ENCODE data around the gene TNFRSF25.

Gene TNFRSF25

DNA sequence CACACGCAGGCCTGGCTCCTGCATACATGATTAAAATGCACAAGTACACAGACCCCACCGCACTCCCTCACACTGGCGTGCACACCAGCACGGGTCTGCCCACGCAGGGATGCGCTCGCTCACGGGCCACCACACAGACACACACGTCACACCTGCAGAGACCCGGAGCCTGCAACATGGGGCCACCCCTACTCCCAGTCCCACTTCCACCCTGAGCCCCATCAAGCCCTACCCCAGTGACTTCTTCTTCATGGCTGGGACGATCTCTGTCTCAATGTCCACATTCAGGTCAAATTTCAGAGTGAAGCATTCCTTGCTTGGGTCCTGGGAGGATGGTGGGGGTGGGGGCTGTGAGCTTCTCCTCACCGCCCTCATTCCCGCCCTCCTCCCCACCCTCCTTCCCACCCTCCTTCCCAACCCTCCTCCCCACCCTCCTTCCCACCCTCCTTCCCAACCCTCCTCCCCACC is 8.9 kb upstream of the TNFRSF25 start:
- DNase-seq (ENCODE audit: low read depth, low spot score), result no peak
- CTCF ChIA-PET, result interaction anchor here (2.6 to 17.8 kb wide), 2 partner anchors 11 to 13 kb away, joined by 19 to 236 read pairs; partner anchors contain the start of gene PLEKHG5
- POLR2A ChIA-PET, result no interaction called here
- TF ChIP-seq, protein P1, sequence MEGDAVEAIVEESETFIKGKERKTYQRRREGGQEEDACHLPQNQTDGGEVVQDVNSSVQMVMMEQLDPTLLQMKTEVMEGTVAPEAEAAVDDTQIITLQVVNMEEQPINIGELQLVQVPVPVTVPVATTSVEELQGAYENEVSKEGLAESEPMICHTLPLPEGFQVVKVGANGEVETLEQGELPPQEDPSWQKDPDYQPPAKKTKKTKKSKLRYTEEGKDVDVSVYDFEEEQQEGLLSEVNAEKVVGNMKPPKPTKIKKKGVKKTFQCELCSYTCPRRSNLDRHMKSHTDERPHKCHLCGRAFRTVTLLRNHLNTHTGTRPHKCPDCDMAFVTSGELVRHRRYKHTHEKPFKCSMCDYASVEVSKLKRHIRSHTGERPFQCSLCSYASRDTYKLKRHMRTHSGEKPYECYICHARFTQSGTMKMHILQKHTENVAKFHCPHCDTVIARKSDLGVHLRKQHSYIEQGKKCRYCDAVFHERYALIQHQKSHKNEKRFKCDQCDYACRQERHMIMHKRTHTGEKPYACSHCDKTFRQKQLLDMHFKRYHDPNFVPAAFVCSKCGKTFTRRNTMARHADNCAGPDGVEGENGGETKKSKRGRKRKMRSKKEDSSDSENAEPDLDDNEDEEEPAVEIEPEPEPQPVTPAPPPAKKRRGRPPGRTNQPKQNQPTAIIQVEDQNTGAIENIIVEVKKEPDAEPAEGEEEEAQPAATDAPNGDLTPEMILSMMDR (IDR thresholded peaks at IDR 0.05; ENCODE audit: insufficient read depth, low read length, missing control alignments), result no peak
- H3K4me3 ChIP-seq (ENCODE audit: low read depth, low read length), result no peak overlapping the region

DNA sequence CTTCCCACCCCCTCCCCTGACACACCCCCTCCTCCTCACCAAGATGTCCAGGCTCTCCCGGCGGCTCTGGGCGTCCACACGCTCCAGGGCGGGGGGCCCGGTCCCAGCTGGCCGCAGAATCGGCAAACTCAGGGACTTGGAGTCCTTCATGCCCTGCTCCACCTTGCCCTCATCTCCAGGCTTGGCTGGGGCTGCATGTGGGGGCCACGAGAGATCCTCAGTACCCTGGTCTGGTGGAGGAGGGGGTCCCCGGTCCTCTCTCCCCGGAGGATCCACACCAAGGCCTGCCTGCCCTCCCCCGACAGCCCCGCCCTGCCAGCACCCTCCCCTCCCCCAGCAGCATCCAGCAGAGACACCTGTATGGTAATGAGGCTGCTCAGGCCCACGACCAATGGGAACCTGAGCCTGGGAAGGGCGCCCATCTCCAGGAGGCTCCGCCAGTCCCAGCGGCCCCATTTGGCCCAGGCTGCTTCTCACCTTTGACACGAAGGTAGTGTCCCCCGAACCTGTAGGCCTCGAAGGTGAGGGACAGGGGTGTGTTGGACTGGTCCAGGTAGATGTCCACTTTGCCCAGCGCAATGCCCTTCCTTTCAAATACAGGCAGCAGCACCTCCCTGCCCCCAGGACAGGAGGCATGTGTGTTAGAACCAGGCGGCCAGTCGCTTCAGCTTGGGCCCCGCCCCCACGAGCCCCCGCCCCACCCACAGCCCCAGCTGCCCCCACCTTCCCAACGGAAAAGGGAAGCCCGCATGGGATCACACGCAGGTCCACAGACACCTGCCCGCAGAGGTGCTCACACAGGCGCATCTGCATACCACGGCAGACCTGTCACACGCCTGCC is 8.2 kb upstream of the TNFRSF25 start:
- ChIA-PET POLR2A (no interaction called here), CTCF (interaction anchor here (2.6 to 17.8 kb wide), 2 partner anchors 11 to 14 kb away, joined by 19 to 236 read pairs; partner anchors contain the start of gene PLEKHG5)
- no peak for DNase-seq (ENCODE audit: low read depth, low spot score)
- no peak overlapping the region for H3K4me3 ChIP-seq (ENCODE audit: low read depth, low read length)
- TF ChIP-seq, protein P1 (IDR thresholded peaks at IDR 0.05; ENCODE audit: insufficient read depth, low read length, missing control alignments), result no peak

DNA sequence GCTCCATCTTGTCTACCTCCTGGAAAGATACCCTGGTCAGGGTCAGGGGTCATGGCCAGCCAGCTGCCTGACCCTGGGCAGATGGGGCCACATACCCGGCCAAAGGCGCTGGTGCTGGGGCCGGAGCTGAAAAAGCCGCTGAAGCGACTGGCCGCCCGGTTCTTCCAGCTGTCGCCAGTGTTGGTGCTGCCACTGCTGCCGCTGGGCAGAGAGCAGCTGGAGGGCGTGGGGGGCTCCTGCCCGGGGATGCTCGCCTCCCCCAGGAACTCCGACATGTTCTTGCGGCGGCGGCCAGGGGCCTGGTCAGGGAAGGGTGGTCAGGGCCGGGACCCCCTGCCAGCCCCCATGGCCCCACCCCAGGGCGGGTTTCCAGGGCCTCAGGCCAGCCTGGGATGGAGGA is 7.2 kb upstream of the TNFRSF25 start:
- DNase-seq (ENCODE audit: low read depth, low spot score), result no peak
- CTCF ChIA-PET, result interaction anchor here (2.1 to 17.8 kb wide), 3 partner anchors 10 to 226 kb away, joined by 8 to 236 read pairs (median 16); partner anchors contain the start of gene PLEKHG5
- TF ChIP-seq, protein P1 (IDR thresholded peaks at IDR 0.05; ENCODE audit: insufficient read depth, low read length, missing control alignments), result no peak
- H3K4me3 ChIP-seq (ENCODE audit: low read depth, low read length), result no peak overlapping the region
- POLR2A ChIA-PET, result no interaction called here

DNA sequence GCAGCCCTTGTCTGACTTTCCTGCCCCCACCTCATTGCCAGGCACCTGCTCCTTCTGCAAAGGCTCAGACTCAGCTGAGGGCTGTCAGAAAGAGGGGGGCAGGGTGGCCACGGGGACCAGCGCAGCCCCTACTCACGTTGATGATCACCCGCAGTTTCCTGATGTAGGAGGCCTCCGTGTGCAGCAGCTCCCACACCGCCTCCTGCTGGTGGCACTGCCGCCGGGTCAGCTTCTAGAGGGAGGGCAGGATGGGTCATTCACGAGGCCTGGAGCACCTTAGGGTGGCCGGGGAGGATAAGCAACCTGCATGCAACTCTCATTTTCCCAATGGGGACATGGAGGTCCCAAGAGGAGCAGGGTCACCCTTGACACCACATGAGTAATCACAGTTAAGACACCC is 6.4 kb upstream of the TNFRSF25 start:
- no peak for DNase-seq (ENCODE audit: low read depth, low spot score)
- no peak overlapping the region for H3K4me3 ChIP-seq (ENCODE audit: low read depth, low read length)
- CTCF ChIA-PET, result interaction anchor here (1.1 to 17.8 kb wide), 4 partner anchors 9 to 226 kb away, joined by 4 to 236 read pairs (median 12); partner anchors contain the start of gene PLEKHG5
- POLR2A ChIA-PET, result no interaction called here
- TF ChIP-seq, protein P1 (IDR thresholded peaks at IDR 0.05; ENCODE audit: insufficient read depth, low read length, missing control alignments), result peak; percentile 36

DNA sequence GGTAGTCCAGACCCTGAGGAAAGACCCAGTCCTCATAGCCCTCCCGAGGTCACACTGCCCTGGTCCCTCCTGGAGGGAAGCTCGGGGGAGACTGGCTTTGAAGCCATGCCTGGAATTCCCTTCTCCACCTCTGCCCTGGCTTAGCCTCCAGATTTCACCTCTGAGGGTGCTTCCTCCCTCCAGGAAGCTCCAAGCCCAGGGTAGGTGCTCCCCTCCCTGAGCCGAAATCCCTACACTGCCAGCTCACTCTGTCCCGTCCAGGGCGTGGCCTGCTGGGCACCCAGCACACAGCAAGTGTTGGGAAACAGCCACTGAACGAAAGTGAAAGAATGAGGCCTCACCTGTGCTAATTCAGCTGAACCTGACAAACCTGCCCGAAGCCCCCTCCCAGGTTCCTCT is 6.0 kb upstream of the TNFRSF25 start:
- TF ChIP-seq, protein P1 (IDR thresholded peaks at IDR 0.05; ENCODE audit: insufficient read depth, low read length, missing control alignments), result no peak
- ChIA-PET CTCF (interaction anchor here (1.1 to 17.8 kb wide), 4 partner anchors 9 to 225 kb away, joined by 4 to 236 read pairs (median 12); partner anchors contain the start of gene PLEKHG5), POLR2A (no interaction called here)
- no peak for DNase-seq (ENCODE audit: low read depth, low spot score)
- H3K4me3 ChIP-seq (ENCODE audit: low read depth, low read length), result no peak overlapping the region

All from AG04449 (cell line).